OCI-LY7 (cell line): ENCODE data around the gene TBX4.

Source experiments
- EZH2phosphoT487 ChIP-seq: fragments of 200-600 bp; sonication (generic); IDR thresholded peaks from 2 replicates; pipeline ENCODE4 v1.6.1; 2018; ENCODE audit warnings: low read depth, borderline replicate concordance, mild to moderate bottlenecking, mixed run types, antibody characterized with exemption, low read length, moderate library complexity, mixed read lengths
- TF ChIP-seq, protein P1 (sequence below): fragments of 200-600 bp; sonication (generic); conservative IDR thresholded peaks from 2 replicates; pipeline ENCODE4 v1.5.1; 2014; ENCODE audit warnings: mild to moderate bottlenecking, antibody characterized with exemption, low read length, moderate library complexity, mixed read lengths

- TF ChIP-seq, protein P1, sequence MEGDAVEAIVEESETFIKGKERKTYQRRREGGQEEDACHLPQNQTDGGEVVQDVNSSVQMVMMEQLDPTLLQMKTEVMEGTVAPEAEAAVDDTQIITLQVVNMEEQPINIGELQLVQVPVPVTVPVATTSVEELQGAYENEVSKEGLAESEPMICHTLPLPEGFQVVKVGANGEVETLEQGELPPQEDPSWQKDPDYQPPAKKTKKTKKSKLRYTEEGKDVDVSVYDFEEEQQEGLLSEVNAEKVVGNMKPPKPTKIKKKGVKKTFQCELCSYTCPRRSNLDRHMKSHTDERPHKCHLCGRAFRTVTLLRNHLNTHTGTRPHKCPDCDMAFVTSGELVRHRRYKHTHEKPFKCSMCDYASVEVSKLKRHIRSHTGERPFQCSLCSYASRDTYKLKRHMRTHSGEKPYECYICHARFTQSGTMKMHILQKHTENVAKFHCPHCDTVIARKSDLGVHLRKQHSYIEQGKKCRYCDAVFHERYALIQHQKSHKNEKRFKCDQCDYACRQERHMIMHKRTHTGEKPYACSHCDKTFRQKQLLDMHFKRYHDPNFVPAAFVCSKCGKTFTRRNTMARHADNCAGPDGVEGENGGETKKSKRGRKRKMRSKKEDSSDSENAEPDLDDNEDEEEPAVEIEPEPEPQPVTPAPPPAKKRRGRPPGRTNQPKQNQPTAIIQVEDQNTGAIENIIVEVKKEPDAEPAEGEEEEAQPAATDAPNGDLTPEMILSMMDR, result no peak
- TF ChIP-seq EZH2phosphoT487, result no peak
These were observed 9.9 kb downstream of the TBX4 start for GRCh38 chr17:61461967-61462718.
